HEK293 (cell line): Measurements from ENCODE around the gene GRM4.

ENCODE experiments used
- CTCF ChIA-PET: fragments of 350-600 bp; formaldehyde crosslinking; extraction: SDS; loops from one replicate; lab custom pipeline; 2021; ENCODE audit warnings: antibody characterized with exemption; lab: Yijun Ruan, JAX
- POLR2A ChIA-PET: fragments of 300-600 bp; formaldehyde crosslinking; extraction: SDS; loops from one replicate; lab custom pipeline; 2020; ENCODE audit warnings: antibody characterized with exemption, inconsistent platforms; lab: Yijun Ruan, JAX
- H3K27ac ChIP-seq: fragments of 200-500 bp; sonication (Bioruptor generic); 2 replicates; pipeline ENCODE4 v1.5.1; 2014; ENCODE audit warnings: low read depth, low read length, control low read depth, inconsistent platforms; ENCODE audit errors: extremely low read depth
- H3K36me3 ChIP-seq, 2 experiments: fragments of 200-500 bp in 1 of 2; sonication (Bioruptor generic) in 1 of 2; 1 replicate in 1 of 2; 2 replicates in 1 of 2; pipeline ENCODE4 v1.5.1; 2014 to 2017; ENCODE audit warnings: inconsistent platforms in 2 of 2, low read length in 2 of 2; ENCODE audit not compliant: control insufficient read depth in 2 of 2, insufficient read depth in 1 of 2
- H3K4me1 ChIP-seq: fragments of 200-500 bp; sonication (Bioruptor generic); 2 replicates; pipeline ENCODE4 v1.5.1; 2014; ENCODE audit warnings: mild to moderate bottlenecking, low read length, inconsistent platforms; ENCODE audit not compliant: control insufficient read depth, insufficient read depth
- H3K4me3 ChIP-seq: 2 replicates; pipeline ENCODE4 v1.5.1; 2011; ENCODE audit warnings: low read depth, mild to moderate bottlenecking, control low read depth, low read length, moderate library complexity
- H3K9me3 ChIP-seq: fragments of 200-500 bp; sonication (Bioruptor generic); 2 replicates; pipeline ENCODE4 v1.5.1; 2014; ENCODE audit warnings: low read depth, low read length, inconsistent platforms; ENCODE audit not compliant: control insufficient read depth, insufficient read depth
- GLI4 ChIP-seq: fragments of 450-650 bp; formaldehyde crosslinking; IDR thresholded peaks from 2 replicates; pipeline ENCODE4 v1.5.1; 2016; ENCODE audit warnings: missing biosample characterization, missing genetic modification characterization
- GLIS2 ChIP-seq: fragments of 450-650 bp; formaldehyde crosslinking; IDR thresholded peaks from 2 replicates; pipeline ENCODE4 v1.5.1; 2016; ENCODE audit warnings: missing biosample characterization, missing genetic modification characterization
- KLF1 ChIP-seq: fragments of 450-650 bp; formaldehyde crosslinking; IDR thresholded peaks from 2 replicates; pipeline ENCODE4 v1.5.1; 2016; ENCODE audit warnings: missing biosample characterization, missing genetic modification characterization
- MEIS1 ChIP-seq: sonication (generic); formaldehyde crosslinking; IDR thresholded peaks from 2 replicates; pipeline ENCODE4 v1.8.1; 2022; ENCODE audit warnings: missing genetic modification reagents, mild to moderate bottlenecking, borderline replicate concordance
- ZNF214 ChIP-seq: fragments of 450-650 bp; formaldehyde crosslinking; IDR thresholded peaks from 2 replicates; pipeline ENCODE4 v1.5.1; 2017; ENCODE audit warnings: missing biosample characterization, mild to moderate bottlenecking, missing genetic modification characterization, borderline replicate concordance
- ZNF223 ChIP-seq: fragments of 450-650 bp; formaldehyde crosslinking; IDR thresholded peaks from 2 replicates; pipeline ENCODE4 v1.5.1; 2016; ENCODE audit warnings: missing biosample characterization, missing genetic modification characterization
- ZNF423 ChIP-seq: fragments of 450-650 bp; formaldehyde crosslinking; IDR thresholded peaks from 2 replicates; pipeline ENCODE4 v1.5.1; 2016; ENCODE audit warnings: missing biosample characterization, missing genetic modification characterization
- ZNF426 ChIP-seq: fragments of 450-650 bp; formaldehyde crosslinking; IDR thresholded peaks from 2 replicates; pipeline ENCODE4 v1.5.1; 2017; ENCODE audit warnings: missing biosample characterization, missing genetic modification characterization, mild to moderate bottlenecking, inconsistent platforms, moderate library complexity
- ZNF560 ChIP-seq: fragments of 450-650 bp; formaldehyde crosslinking; IDR thresholded peaks from 2 replicates; pipeline ENCODE4 v1.5.1; 2017; ENCODE audit warnings: missing biosample characterization, missing genetic modification characterization, borderline replicate concordance
- ZNF571 ChIP-seq: fragments of 450-650 bp; formaldehyde crosslinking; IDR thresholded peaks from 2 replicates; pipeline ENCODE4 v1.5.0; 2017; ENCODE audit warnings: missing biosample characterization, missing genetic modification characterization
- ZNF629 ChIP-seq: fragments of 450-650 bp; formaldehyde crosslinking; IDR thresholded peaks from 2 replicates; pipeline ENCODE4 v1.5.1; 2017; ENCODE audit warnings: missing biosample characterization, missing genetic modification characterization
- ZNF654 ChIP-seq: fragments of 450-650 bp; formaldehyde crosslinking; IDR thresholded peaks from 2 replicates; pipeline ENCODE4 v1.5.1; 2016; ENCODE audit warnings: low read depth, missing biosample characterization, missing genetic modification characterization
- ZNF747 ChIP-seq: fragments of 450-650 bp; formaldehyde crosslinking; IDR thresholded peaks from 2 replicates; pipeline ENCODE4 v1.5.1; 2016; ENCODE audit warnings: missing biosample characterization, missing genetic modification characterization
- ZNF76 ChIP-seq: fragments of 450-650 bp; formaldehyde crosslinking; IDR thresholded peaks from 2 replicates; pipeline ENCODE4; 2016; ENCODE audit warnings: low read depth, missing biosample characterization, missing genetic modification characterization, borderline replicate concordance
- ZNF837 ChIP-seq: fragments of 450-650 bp; formaldehyde crosslinking; IDR thresholded peaks from 2 replicates; pipeline ENCODE4 v1.5.1; 2016; ENCODE audit warnings: missing biosample characterization, missing genetic modification characterization
- TF ChIP-seq, protein P1 (sequence below): fragments of 450-650 bp; formaldehyde crosslinking; IDR thresholded peaks from 2 replicates; pipeline ENCODE4 v1.5.1; 2016; ENCODE audit warnings: missing biosample characterization, missing genetic modification characterization
- TF ChIP-seq, protein P2 (sequence below): fragments of 450-650 bp; formaldehyde crosslinking; IDR thresholded peaks from 2 replicates; pipeline ENCODE4 v1.5.1; 2016; ENCODE audit warnings: missing biosample characterization, missing genetic modification characterization
- TF ChIP-seq, protein P3 (sequence below): fragments of 450-650 bp; formaldehyde crosslinking; IDR thresholded peaks from 2 replicates; pipeline ENCODE4 v1.5.1; 2016; ENCODE audit warnings: missing biosample characterization, missing genetic modification characterization
- TF ChIP-seq, protein P4 (sequence below): fragments of 450-650 bp; formaldehyde crosslinking; IDR thresholded peaks from 2 replicates; pipeline ENCODE4 v1.5.1; 2016; ENCODE audit warnings: missing biosample characterization, missing genetic modification characterization
- TF ChIP-seq, protein P5 (sequence below): fragments of 450-650 bp; formaldehyde crosslinking; IDR thresholded peaks from 2 replicates; pipeline ENCODE4 v1.5.1; 2016; ENCODE audit warnings: missing biosample characterization, missing genetic modification characterization

Gene GRM4

DNA sequence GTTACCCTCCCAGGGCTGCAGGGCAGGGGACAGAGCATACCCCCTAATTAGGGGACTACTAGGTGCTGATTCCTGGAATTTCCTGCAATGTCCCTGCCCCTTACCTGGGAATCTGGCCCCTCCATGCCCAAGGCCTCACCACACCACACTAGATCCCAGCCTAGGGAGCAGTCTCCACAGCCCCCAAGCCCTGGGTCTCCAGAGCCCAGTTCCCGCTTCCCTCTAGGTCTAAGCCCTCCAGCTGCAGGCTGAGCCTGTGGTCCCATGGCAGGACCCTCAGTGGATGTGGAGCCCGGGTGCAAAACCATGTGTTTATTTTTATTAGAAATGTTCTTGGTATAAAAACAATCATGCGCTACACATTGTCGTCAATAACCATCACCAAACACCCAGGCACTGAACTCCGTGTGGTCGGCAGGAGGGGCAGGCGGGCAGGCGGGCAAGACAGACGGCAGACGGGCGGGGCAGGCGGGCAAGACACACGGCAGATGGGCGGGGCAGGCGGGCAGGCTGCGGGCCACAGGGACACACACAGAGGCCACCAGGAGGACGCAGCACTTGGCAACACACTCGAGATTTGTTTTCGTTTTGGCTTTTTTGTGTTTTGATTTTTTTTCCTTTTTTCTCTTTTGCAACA, 124.2 kb downstream of the GRM4 start (continued):
- TF ChIP-seq MEIS1 (CRISPR knock-in tag), result no peak
- TF ChIP-seq ZNF571 (tag by site-specific recombination), result no peak
- TF ChIP-seq, protein P1, sequence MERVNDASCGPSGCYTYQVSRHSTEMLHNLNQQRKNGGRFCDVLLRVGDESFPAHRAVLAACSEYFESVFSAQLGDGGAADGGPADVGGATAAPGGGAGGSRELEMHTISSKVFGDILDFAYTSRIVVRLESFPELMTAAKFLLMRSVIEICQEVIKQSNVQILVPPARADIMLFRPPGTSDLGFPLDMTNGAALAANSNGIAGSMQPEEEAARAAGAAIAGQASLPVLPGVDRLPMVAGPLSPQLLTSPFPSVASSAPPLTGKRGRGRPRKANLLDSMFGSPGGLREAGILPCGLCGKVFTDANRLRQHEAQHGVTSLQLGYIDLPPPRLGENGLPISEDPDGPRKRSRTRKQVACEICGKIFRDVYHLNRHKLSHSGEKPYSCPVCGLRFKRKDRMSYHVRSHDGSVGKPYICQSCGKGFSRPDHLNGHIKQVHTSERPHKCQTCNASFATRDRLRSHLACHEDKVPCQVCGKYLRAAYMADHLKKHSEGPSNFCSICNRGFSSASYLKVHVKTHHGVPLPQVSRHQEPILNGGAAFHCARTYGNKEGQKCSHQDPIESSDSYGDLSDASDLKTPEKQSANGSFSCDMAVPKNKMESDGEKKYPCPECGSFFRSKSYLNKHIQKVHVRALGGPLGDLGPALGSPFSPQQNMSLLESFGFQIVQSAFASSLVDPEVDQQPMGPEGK, result no peak
- TF ChIP-seq ZNF747 (tag by site-specific recombination), result no peak
- no peak for TF ChIP-seq ZNF654 (tag by site-specific recombination)
- TF ChIP-seq, protein P2, sequence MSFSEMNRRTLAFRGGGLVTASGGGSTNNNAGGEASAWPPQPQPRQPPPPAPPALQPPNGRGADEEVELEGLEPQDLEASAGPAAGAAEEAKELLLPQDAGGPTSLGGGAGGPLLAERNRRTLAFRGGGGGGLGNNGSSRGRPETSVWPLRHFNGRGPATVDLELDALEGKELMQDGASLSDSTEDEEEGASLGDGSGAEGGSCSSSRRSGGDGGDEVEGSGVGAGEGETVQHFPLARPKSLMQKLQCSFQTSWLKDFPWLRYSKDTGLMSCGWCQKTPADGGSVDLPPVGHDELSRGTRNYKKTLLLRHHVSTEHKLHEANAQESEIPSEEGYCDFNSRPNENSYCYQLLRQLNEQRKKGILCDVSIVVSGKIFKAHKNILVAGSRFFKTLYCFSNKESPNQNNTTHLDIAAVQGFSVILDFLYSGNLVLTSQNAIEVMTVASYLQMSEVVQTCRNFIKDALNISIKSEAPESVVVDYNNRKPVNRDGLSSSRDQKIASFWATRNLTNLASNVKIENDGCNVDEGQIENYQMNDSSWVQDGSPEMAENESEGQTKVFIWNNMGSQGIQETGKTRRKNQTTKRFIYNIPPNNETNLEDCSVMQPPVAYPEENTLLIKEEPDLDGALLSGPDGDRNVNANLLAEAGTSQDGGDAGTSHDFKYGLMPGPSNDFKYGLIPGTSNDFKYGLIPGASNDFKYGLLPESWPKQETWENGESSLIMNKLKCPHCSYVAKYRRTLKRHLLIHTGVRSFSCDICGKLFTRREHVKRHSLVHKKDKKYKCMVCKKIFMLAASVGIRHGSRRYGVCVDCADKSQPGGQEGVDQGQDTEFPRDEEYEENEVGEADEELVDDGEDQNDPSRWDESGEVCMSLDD (tag by site-specific recombination), result no peak
- TF ChIP-seq ZNF223, result no peak
- no peak for TF ChIP-seq GLIS2 (tag by site-specific recombination)
- TF ChIP-seq, protein P3, sequence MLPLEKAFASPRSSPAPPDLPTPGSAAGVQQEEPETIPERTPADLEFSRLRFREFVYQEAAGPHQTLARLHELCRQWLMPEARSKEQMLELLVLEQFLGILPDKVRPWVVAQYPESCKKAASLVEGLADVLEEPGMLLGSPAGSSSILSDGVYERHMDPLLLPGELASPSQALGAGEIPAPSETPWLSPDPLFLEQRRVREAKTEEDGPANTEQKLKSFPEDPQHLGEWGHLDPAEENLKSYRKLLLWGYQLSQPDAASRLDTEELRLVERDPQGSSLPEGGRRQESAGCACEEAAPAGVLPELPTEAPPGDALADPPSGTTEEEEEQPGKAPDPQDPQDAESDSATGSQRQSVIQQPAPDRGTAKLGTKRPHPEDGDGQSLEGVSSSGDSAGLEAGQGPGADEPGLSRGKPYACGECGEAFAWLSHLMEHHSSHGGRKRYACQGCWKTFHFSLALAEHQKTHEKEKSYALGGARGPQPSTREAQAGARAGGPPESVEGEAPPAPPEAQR (tag by site-specific recombination), result no peak

DNA sequence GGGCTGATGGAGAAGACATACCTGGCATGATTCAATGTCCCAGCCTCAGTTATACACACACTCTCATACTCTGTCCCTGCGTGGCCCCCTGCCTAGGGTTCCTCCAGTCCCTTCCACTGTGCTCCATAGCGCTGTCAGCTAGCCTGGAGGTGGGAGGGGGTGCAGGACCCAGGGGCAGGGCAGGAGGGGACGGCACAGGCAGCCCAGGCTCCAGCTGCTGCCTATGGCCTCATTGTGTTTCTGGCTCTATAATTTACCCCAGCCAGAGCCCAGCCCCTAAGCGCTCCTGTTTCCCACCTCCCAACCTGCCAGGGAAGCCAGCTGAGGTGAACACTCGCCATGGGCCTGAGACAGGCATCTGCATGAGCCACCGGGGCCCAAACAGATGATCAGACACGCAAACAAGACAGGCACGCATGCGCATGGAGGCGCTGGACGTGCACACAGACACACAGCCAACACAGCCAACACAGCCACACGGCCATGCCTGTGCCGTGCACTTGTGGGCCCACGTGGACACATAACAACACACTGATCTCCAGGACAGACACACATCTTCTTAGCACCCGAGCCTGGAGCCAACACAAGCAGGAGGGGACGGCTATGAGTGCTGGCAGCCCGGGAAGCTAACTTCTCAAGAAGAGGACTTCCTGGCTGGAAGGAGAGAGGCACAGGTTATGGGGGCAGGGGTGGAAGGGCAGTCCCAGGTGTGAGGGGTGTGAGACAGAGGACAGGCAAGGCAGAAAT, 124.9 kb downstream of the GRM4 start:
- TF ChIP-seq ZNF560 (tag by site-specific recombination) (no peak), ZNF426 (tag by site-specific recombination) (no peak)
- TF ChIP-seq, all 188 proteins: peak for 0
- ChIA-PET POLR2A (no interaction called here), CTCF (interaction anchor here (2.1 kb wide), 1 partner anchor 34 kb away, joined by 8 read pairs; no protein-coding TSS in a partner anchor)
- no peaks in the 10 kb centered on the region for H3K36me3 ChIP-seq
- no peaks in the 10 kb centered on the region for H3K9me3 ChIP-seq
- H3K27ac ChIP-seq, result no peak overlapping the region
- H3K4me1 ChIP-seq, result no peaks in the 10 kb centered on the region
- H3K4me3 ChIP-seq, result no peak overlapping the region

DNA sequence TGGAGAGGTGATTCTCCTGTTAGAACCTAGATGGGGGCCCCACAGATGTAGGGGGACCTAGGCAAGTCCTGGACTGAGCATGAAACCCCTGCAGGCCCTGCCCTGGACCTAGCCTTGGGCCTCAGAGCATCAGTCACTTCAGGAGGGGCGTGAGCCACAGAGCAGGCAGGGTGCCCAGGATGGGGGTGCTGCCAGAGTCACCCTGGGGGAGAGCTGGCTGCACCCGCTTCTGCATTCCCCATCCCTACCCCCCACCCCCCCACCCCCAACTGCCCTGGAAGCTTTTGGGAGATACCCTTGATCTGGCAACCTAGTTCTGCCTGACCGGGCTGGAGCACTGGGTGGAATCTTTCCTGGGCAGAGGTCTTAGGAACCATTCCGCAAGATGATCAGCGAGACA, 125.6 kb downstream of the GRM4 start:
- no peaks in the 10 kb centered on the region for H3K36me3 ChIP-seq
- no peaks in the 10 kb centered on the region for H3K4me1 ChIP-seq
- CTCF ChIA-PET, result interaction anchor here (1.0 to 2.1 kb wide), 2 partner anchors 7 to 35 kb away, joined by 4 to 8 read pairs; no protein-coding TSS in a partner anchor
- TF ChIP-seq, protein P4, sequence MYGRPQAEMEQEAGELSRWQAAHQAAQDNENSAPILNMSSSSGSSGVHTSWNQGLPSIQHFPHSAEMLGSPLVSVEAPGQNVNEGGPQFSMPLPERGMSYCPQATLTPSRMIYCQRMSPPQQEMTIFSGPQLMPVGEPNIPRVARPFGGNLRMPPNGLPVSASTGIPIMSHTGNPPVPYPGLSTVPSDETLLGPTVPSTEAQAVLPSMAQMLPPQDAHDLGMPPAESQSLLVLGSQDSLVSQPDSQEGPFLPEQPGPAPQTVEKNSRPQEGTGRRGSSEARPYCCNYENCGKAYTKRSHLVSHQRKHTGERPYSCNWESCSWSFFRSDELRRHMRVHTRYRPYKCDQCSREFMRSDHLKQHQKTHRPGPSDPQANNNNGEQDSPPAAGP (tag by site-specific recombination), result no peak
- TF ChIP-seq, protein P5, sequence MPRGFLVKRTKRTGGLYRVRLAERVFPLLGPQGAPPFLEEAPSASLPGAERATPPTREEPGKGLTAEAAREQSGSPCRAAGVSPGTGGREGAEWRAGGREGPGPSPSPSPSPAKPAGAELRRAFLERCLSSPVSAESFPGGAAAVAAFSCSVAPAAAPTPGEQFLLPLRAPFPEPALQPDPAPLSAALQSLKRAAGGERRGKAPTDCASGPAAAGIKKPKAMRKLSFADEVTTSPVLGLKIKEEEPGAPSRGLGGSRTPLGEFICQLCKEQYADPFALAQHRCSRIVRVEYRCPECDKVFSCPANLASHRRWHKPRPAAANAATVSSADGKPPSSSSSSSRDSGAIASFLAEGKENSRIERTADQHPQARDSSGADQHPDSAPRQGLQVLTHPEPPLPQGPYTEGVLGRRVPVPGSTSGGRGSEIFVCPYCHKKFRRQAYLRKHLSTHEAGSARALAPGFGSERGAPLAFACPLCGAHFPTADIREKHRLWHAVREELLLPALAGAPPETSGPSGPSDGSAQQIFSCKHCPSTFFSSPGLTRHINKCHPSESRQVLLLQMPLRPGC (tag by site-specific recombination), result no peak
- TF ChIP-seq ZNF214 (tag by site-specific recombination) (no peak), ZNF837 (tag by site-specific recombination) (no peak), ZNF423 (no peak), ZNF76 (tag by site-specific recombination) (no peak), KLF1 (tag by site-specific recombination) (no peak), GLI4 (tag by site-specific recombination) (no peak), ZNF629 (tag by site-specific recombination) (no peak)
- H3K9me3 ChIP-seq, result no peaks in the 10 kb centered on the region
- H3K4me3 ChIP-seq, result no peak overlapping the region
- H3K27ac ChIP-seq, result no peak overlapping the region
- POLR2A ChIA-PET, result no interaction called here
